Peyer's patch (tissue), 4 donors: Measurements from ENCODE around the gene MVK. TPM values are rescaled to one million over a fixed set of nuclear protein-coding genes. Genes with fewer than 3 reads are reported as not detected.

ENCODE experiments used
- DNase-seq, 3 donors: peaks; one replicate each; pipeline ENCODE4 v3.0.0-alpha.2; 2017 to 2019
- H3K27ac ChIP-seq, 4 donors: fragments of 200-600 bp; sonication (generic); one replicate each; pipeline ENCODE4 v1.5.1; 2016 to 2019
- H3K27me3 ChIP-seq, 2 donors: fragments of 200-600 bp; sonication (generic); one replicate each; pipeline ENCODE4 v1.5.1; 2019
- H3K36me3 ChIP-seq, 3 donors: fragments of 200-600 bp; sonication (generic); one replicate each; pipeline ENCODE4 v1.5.1; 2016 to 2019
- H3K4me1 ChIP-seq, 4 donors: fragments of 200-600 bp; sonication (generic); one replicate each; pipeline ENCODE4 v1.5.1; 2016 to 2019
- H3K4me3 ChIP-seq, 4 donors: fragments of 200-600 bp; sonication (generic); 1 replicate in 3 of 4; 2 replicates in 1 of 4; pipeline ENCODE4 v1.5.1; 2016 to 2019; ENCODE audit warnings: mild to moderate bottlenecking in 1 of 4
- H3K9me3 ChIP-seq, 4 donors: fragments of 200-600 bp; sonication (generic); one replicate each; pipeline ENCODE4 v1.5.1; 2016 to 2019; ENCODE audit warnings: mild to moderate bottlenecking in 1 of 4
- CTCF ChIP-seq, 6 experiments: fragments of 450-650 bp in 4 of 6; fragments of 200-600 bp in 2 of 6; sonication (generic) in 1 of 6; IDR thresholded peaks; one replicate each; pipeline ENCODE4 v1.5.1; 2017 to 2019; ENCODE audit warnings: antibody characterized with exemption in 6 of 6, mild to moderate bottlenecking in 3 of 6, moderate library complexity in 1 of 6
- POLR2A ChIP-seq, 2 donors: fragments of 450-650 bp; IDR thresholded peaks; one replicate each; pipeline ENCODE4 v1.5.1; 2017; ENCODE audit warnings: antibody characterized with exemption in 2 of 2, mild to moderate bottlenecking in 2 of 2, moderate library complexity in 2 of 2
- total RNA-seq, 4 donors: library from RNA; depleted of rRNA; stranded (reverse); fragments of >200 nt; gene quantifications; one replicate each; pipeline ENCODE4 v1.1.0, GENCODE V29; 2016

Gene MVK
- total RNA-seq, 4 donors from 2014 or later = 3.3 to 66.7 (median 41.6) TPM

- no peaks in the 10 kb centered on the region for H3K27me3 ChIP-seq
- TF ChIP-seq CTCF (IDR thresholded peaks at IDR 0.05) = no peak
- no peak for TF ChIP-seq POLR2A (IDR thresholded peaks at IDR 0.05)
- H3K9me3 ChIP-seq = no peaks in the 10 kb centered on the region
Measured at GRCh38 chr12:109639151-109639872, 65.7 kb downstream of the MVK start.

GRCh38 chr12:109640961-109641360 is 67.4 kb downstream of the MVK start:
- Histone ChIP-seq H3K27me3 (no peaks in the 10 kb centered on the region), H3K4me1 (no peaks in the 10 kb centered on the region), H3K9me3 (no peaks in the 10 kb centered on the region), H3K36me3 (no peaks in the 10 kb centered on the region), H3K27ac (no peak overlapping the region), H3K4me3 (no peak overlapping the region)
- TF ChIP-seq CTCF (IDR thresholded peaks at IDR 0.05) (no peak), POLR2A (IDR thresholded peaks at IDR 0.05) (no peak)
- no peak for DNase-seq

More at GRCh38 chr12:109639151-109639872, 65.7 kb downstream of the MVK start:
- Histone ChIP-seq H3K36me3 (no peaks in the 10 kb centered on the region), H3K4me1 (no peaks in the 10 kb centered on the region), H3K4me3 (no peak overlapping the region), H3K27ac (no peak overlapping the region)
- no peak for DNase-seq

GRCh38 chr12:109641422-109641821 is 67.8 kb downstream of the MVK start:
- TF ChIP-seq POLR2A (IDR thresholded peaks at IDR 0.05) (no peak), CTCF (IDR thresholded peaks at IDR 0.05) (no peak)
- Histone ChIP-seq H3K27ac (no peak overlapping the region), H3K4me3 (no peak overlapping the region), H3K9me3 (no peaks in the 10 kb centered on the region), H3K36me3 (no peaks in the 10 kb centered on the region), H3K27me3 (no peaks in the 10 kb centered on the region), H3K4me1 (no peaks in the 10 kb centered on the region)
- no peak for DNase-seq

DNA sequence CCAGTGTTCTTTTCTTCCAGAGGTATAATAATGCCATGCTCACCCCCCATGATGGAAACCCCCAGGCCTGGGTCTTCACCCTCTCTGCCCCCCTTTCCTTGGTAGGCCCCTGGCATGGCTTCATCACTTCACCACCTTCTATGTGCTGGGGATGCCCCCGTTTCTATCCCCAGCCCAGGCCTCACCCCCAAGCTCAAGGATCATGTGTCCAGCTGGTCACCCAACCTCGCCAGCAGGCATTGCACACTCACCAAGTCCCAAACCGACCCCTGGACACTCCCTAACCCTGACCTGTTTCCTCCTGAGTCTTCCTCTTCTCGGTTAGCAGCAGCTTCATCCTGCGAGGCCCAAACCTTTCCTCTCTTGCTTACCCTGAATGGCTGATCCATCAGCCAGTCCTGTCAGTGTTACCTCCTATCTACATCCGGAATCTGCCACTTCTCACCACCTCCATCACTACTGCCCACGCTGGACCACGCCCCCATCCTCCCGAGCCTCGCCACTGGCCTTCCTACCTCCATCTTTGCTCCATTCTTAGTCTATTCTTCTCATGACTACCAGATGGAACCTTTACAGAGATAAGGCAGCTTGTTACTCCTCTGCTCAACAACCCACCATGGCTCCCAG is 69.0 kb downstream of the MVK start:
- Histone ChIP-seq H3K27me3 (no peaks in the 10 kb centered on the region), H3K27ac (no peak overlapping the region), H3K4me1 (no peaks in the 10 kb centered on the region), H3K9me3 (no peaks in the 10 kb centered on the region), H3K36me3 (no peaks in the 10 kb centered on the region), H3K4me3 (no peak overlapping the region)
- TF ChIP-seq CTCF (IDR thresholded peaks at IDR 0.05) = no peak
- no peak for TF ChIP-seq POLR2A (IDR thresholded peaks at IDR 0.05)
- DNase-seq = no peak

DNA sequence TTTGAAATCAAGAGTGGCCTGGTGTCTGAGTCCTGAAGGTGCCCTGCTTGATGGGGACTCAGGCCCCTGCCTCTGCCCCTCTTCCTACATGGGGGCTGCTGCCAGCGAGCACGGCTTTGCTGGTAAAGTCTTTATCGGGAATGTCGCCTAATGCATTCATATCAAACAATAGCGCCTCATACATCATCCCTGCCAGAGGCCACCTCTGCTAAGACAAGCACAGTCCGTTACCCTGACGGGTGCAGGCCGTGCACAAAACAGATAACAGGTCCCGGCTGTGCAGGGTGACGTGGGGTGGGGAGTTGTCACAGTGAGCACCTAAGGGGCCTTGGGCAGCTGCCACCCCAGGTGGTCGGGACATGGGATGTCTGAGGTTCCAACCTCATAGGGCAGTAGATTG is 71.6 kb downstream of the MVK start:
- TF ChIP-seq CTCF (IDR thresholded peaks at IDR 0.05) (no peak), POLR2A (IDR thresholded peaks at IDR 0.05) (no peak)
- no peak for DNase-seq
- no peaks in the 10 kb centered on the region for H3K36me3 ChIP-seq
- peaks cover 0 to 10% (median 0%) of the 10 kb centered on the region in 4 donors for H3K4me1 ChIP-seq
- no peak overlapping the region for H3K27ac ChIP-seq
- no peaks in the 10 kb centered on the region for H3K27me3 ChIP-seq
- no peaks in the 10 kb centered on the region for H3K9me3 ChIP-seq
- no peak overlapping the region for H3K4me3 ChIP-seq
